Measurements from ENCODE around the gene MAD1L1. TPM values are rescaled to one million over a fixed set of nuclear protein-coding genes. Genes with fewer than 3 reads are reported as not detected.

MAD1L1 gene
- total and polyA plus RNA-seq, 2 of the 8 experiments (the other 6 are each of a cell fraction or from before 2014, with no cell fraction given): 40.4 to 44.6 TPM

DNA sequence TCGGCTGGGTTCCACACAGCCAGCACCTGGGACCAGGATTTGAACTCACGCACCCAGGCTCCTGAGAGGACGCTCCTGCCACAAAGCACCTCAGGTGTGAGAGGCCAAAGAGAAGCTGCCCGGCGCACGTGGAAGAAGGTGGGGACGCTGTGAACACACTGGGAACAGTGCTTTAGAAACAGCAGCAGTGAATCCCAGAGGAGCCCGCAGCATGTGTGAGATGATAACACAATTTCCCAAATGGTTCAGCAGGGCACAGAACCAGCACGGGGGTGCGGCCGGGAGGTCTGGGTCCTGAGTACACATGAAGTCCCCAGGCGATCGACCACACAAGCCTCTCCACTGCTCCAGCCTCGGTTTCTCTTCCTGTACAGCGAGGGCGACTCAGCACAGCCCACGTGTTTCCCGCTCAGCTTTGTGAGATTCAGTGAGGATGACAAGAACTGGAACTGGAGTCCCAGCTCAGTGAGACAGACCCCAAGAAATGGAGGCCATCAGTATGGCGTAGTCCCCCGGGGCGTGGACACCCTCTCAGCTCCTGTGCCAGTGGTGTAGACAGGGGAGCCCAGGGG, 188.3 kb downstream of the MAD1L1 start:
- Histone ChIP-seq H4K8ac (ENCODE audit: extremely low read depth, insufficient read depth, low read length) (no peak overlapping the region), H3K9me3 (ENCODE audit: insufficient read depth in 2 of 2, low read depth in 1 of 2, low read length in 1 of 2) (peaks cover 0 to 3% of the 10 kb centered on the region in 2 experiments; a peak in 1 of 4 replicates), H3K4ac (replicated peaks; ENCODE audit: insufficient read length, low read depth, low read length) (no peak overlapping the region), H2BK20ac (ENCODE audit: low read length) (no peak overlapping the region), H3K79me2 (ENCODE audit: control insufficient read depth in 1 of 2, insufficient read depth in 2 of 2, low read length in 2 of 2) (peaks cover 0 to 6% of the 10 kb centered on the region in 2 experiments; a peak in 1 of 4 replicates), H2AK5ac (ENCODE audit: low read depth, low read length) (no peak overlapping the region), H2BK15ac (ENCODE audit: low read length) (0 out of 2 replicates have a peak overlapping the region, but pooled peaks have one; percentile 31), H2BK5ac (ENCODE audit: low read depth, low read length) (peak overlapping the region; percentile 60; the same call in 1 of the 2 replicates), H3K18ac (ENCODE audit: extremely low read depth, low read length) (no peak overlapping the region), H2BK120ac (replicated peaks; ENCODE audit: low read depth, low read length) (no peak overlapping the region), H2AFZ (ENCODE audit: low read length) (no peak overlapping the region), H3K4me2 (ENCODE audit: insufficient read depth in 1 of 2, low read depth in 2 of 2, low read length in 2 of 2) (no peak overlapping the region), H3K4me3 (ENCODE audit: extremely low read depth in 1 of 4, insufficient read depth in 2 of 4, low read depth in 3 of 4, low read length in 4 of 4) (no peak overlapping the region), H3K56ac (replicated peaks; ENCODE audit: insufficient read length, low read depth, low read length) (no peak overlapping the region), H4K20me1 (replicated peaks in 1 of 2; ENCODE audit: control insufficient read depth in 1 of 2, insufficient read depth in 2 of 2, low read length in 2 of 2) (peaks cover 2 to 9% of the 10 kb centered on the region in 2 experiments), H3K27me3 (replicated peaks in 1 of 4; ENCODE audit: control insufficient read depth in 3 of 4, extremely low read depth in 1 of 4, insufficient read depth in 3 of 4, low read length in 3 of 4) (no peaks in the 10 kb centered on the region), H2BK12ac (ENCODE audit: low read depth, low read length) (no peak overlapping the region), H4K5ac (ENCODE audit: insufficient read length, low read depth, low read length) (no peak overlapping the region), H3K23ac (ENCODE audit: insufficient read length) (no peak overlapping the region), H3K36me3 (ENCODE audit: control insufficient read depth in 2 of 4, insufficient read depth in 4 of 4, low read length in 3 of 4) (peaks cover 0 to 3% (median 0%) of the 10 kb centered on the region in 4 experiments; a peak in 1 of 8 replicates), H3K27ac (ENCODE audit: low read depth, low read length) (no peak overlapping the region), H3K79me1 (ENCODE audit: low read depth, low read length) (peaks cover 7% of the 10 kb centered on the region), H3K14ac (ENCODE audit: insufficient read length) (no peak overlapping the region), H3K9ac (replicated peaks in 1 of 4; ENCODE audit: extremely low read depth in 1 of 4, low read depth in 3 of 4, low read length in 3 of 4) (no peak overlapping the region), H3K23me2 (ENCODE audit: low read depth, low read length) (no peaks in the 10 kb centered on the region; the same call in 1 of the 2 replicates), H3K4me1 (replicated peaks in 1 of 4; ENCODE audit: control insufficient read depth in 3 of 4, insufficient read depth in 4 of 4, low read length in 3 of 4) (peaks cover 0 to 8% (median 1%) of the 10 kb centered on the region in 4 experiments; a peak in 5 of 7 replicates), H4K91ac (replicated peaks; ENCODE audit: insufficient read length, low read length) (no peak overlapping the region)
- 92% methylated on average over 21 of the region's 21 CpGs; no CpG with 5 or more reads in 1 of the 2 experiments for WGBS, 2 experiments (ENCODE audit: extremely low coverage in 1 of 2, insufficient coverage in 1 of 2, insufficient read length in 1 of 2, insufficient replicate concordance in 2 of 2, low coverage in 1 of 2, low lambda C conversion rate in 2 of 2, missing lambda C conversion rate in 1 of 2)
- DNase-seq (ENCODE audit: low read depth in 1 of 2, low spot score in 2 of 2) (no peak), FAIRE-seq (no peak)
- TF ChIP-seq CHD1 (IDR thresholded peaks at IDR 0.05; ENCODE audit: low read depth, low read length) (no peak), NRF1 (IDR thresholded peaks at IDR 0.05; ENCODE audit: low read depth, low read length) (no peak), CHD2 (IDR thresholded peaks at IDR 0.05; ENCODE audit: low read length) (no peak), SIN3A (conservative IDR thresholded peaks at IDR 0.05 in 1 of 2, IDR thresholded peaks at IDR 0.05 in 1 of 2; ENCODE audit: low read depth in 1 of 2, low read length in 2 of 2) (no peak), SP1 (IDR thresholded peaks at IDR 0.05; ENCODE audit: low read depth, low read length) (no peak), JUN (IDR thresholded peaks at IDR 0.05; ENCODE audit: low read depth, low read length) (no peak), YY1 (IDR thresholded peaks at IDR 0.05; ENCODE audit: low read depth, low read length) (no peak), BACH1 (IDR thresholded peaks at IDR 0.05; ENCODE audit: low read length) (no peak)
- TF ChIP-seq, protein P1, sequence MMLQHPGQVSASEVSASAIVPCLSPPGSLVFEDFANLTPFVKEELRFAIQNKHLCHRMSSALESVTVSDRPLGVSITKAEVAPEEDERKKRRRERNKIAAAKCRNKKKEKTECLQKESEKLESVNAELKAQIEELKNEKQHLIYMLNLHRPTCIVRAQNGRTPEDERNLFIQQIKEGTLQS (IDR thresholded peaks at IDR 0.05; ENCODE audit: insufficient read depth, low read depth, low read length): no peak
- ChIA-PET POLR2A (ENCODE audit: partially characterized antibody) (interaction anchor here (0.6 to 1.0 kb wide), 2 partner anchors 9 to 959 kb away, joined by 3 read pairs; no protein-coding TSS in a partner anchor), CTCF (ENCODE audit: partially characterized antibody) (no interaction called here)
